Measurements from ENCODE around the gene NUBP2.

Gene NUBP2

DNA sequence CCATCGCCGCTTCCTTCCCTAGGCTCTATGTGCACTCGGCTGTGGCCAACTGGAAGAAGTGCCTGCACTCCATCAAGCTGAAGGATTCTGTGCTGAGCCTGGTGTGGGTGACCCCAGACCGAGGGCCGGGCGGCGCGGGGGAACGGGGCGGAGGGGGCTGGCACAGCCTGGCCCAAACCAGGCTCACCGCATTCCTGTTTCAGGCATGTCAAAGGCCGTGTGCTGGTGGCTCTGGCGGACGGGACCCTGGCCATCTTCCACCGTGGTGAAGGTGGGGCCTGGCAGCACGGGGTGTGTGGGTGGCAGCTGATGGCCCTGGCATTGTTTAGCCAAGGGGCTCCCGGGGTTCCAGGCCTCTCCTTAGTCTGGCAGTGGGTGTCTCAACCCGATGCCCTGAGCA is 16.1 kb upstream of the NUBP2 start:
- Histone ChIP-seq H3K27ac (ENCODE audit: extremely low read depth, low read depth, low read length) (no peak overlapping the region), H3K9me3 (ENCODE audit: control insufficient read depth, insufficient read depth, low read depth, low read length) (no peaks in the 10 kb centered on the region), H3K4me3 (ENCODE audit: low read depth, low read length) (no peak overlapping the region), H3K36me3 (ENCODE audit: control insufficient read depth in 2 of 2, insufficient read depth in 1 of 2, low read length in 2 of 2) (peaks cover 0 to 87% of the 10 kb centered on the region in 2 experiments; a peak in 1 of 3 replicates), H3K4me1 (ENCODE audit: control insufficient read depth, insufficient read depth, low read length) (peaks cover 3% of the 10 kb centered on the region; the same call in 1 of the 2 replicates)
- CTCF ChIA-PET, result no interaction called here
- POLR2A ChIA-PET, result no interaction called here
- TF ChIP-seq ZFHX2 (tag by site-specific recombination; conservative IDR thresholded peaks at IDR 0.05) (peak; percentile 38), ZNF23 (tag by site-specific recombination; IDR thresholded peaks at IDR 0.05; ENCODE audit: borderline replicate concordance) (no peak)

GRCh38 chr16:1767116-1767994 is 15.4 kb upstream of the NUBP2 start:
- Histone ChIP-seq H3K4me3 (ENCODE audit: low read depth, low read length) (no peak overlapping the region), H3K4me1 (ENCODE audit: control insufficient read depth, insufficient read depth, low read length) (peaks cover 3% of the 10 kb centered on the region; the same call in 1 of the 2 replicates), H3K9me3 (ENCODE audit: control insufficient read depth, insufficient read depth, low read depth, low read length) (no peaks in the 10 kb centered on the region), H3K36me3 (ENCODE audit: control insufficient read depth in 2 of 2, insufficient read depth in 1 of 2, low read length in 2 of 2) (peaks cover 0 to 87% of the 10 kb centered on the region in 2 experiments; a peak in 1 of 3 replicates), H3K27ac (ENCODE audit: extremely low read depth, low read depth, low read length) (no peak overlapping the region)
- ChIA-PET CTCF (no interaction called here), POLR2A (interaction anchor here (1.7 to 6.0 kb wide), 2 partner anchors 14 to 61 kb away, joined by 5 to 113 read pairs; partner anchors contain the start of genes MAPK8IP3, NUBP2 and SPSB3)
- TF ChIP-seq ZNF692 (tag by site-specific recombination; IDR thresholded peaks at IDR 0.05), result 0 out of 2 replicates have a peak, but pooled peaks have one; percentile 22
- TF ChIP-seq BCL11B (tag by site-specific recombination; IDR thresholded peaks at IDR 0.05; ENCODE audit: low read depth), result peak; percentile 68; the same call in 1 of the 2 replicates
- TF ChIP-seq ZNF10 (tag by site-specific recombination; IDR thresholded peaks at IDR 0.05), result peak; percentile 42; the same call in 1 of the 2 replicates
- no peak for TF ChIP-seq SALL2 (tag by site-specific recombination; IDR thresholded peaks at IDR 0.05; ENCODE audit: borderline replicate concordance)
- TF ChIP-seq KLF10 (tag by site-specific recombination; IDR thresholded peaks at IDR 0.05), result no peak

DNA sequence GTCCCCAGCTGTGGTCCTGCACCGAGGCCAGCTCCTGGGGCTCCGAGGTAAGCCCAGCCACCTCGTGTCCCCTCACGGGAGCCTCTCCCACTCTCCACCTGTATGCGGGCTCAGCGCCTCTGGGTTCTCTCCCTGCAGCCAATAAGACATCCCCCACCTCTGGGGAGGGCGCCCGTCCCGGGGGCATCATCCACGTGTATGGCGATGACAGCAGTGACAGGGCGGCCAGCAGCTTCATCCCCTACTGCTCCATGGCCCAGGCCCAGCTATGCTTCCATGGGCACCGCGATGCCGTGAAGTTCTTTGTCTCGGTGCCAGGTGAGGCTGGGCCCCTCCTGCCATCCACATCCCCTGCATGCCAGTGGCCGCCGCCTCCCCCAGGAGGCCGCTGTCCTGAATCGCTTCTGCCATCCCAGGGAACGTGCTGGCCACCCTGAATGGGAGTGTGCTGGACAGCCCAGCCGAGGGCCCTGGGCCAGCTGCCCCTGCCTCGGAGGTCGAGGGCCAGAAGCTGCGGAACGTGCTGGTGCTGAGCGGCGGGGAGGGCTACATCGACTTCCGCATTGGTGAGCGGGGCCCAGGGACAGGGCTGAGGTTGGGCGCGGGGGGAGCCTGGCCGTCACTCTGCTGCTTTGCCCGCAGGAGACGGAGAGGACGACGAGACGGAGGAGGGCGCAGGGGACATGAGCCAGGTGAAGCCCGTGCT is 14.5 kb upstream of the NUBP2 start:
- ChIA-PET CTCF (no interaction called here), POLR2A (interaction anchor here (0.5 to 6.0 kb wide), 3 partner anchors 13 to 62 kb away, joined by 3 to 113 read pairs (median 5); partner anchors contain the start of genes MAPK8IP3, NUBP2 and SPSB3)
- Histone ChIP-seq H3K9me3 (ENCODE audit: control insufficient read depth, insufficient read depth, low read depth, low read length) (no peaks in the 10 kb centered on the region), H3K36me3 (ENCODE audit: control insufficient read depth in 2 of 2, insufficient read depth in 1 of 2, low read length in 2 of 2) (peaks cover 0 to 80% of the 10 kb centered on the region in 2 experiments; a peak in 1 of 3 replicates), H3K4me1 (ENCODE audit: control insufficient read depth, insufficient read depth, low read length) (peaks cover 3% of the 10 kb centered on the region; the same call in 1 of the 2 replicates), H3K27ac (ENCODE audit: extremely low read depth, low read depth, low read length) (no peak overlapping the region), H3K4me3 (ENCODE audit: low read depth, low read length) (no peak overlapping the region)
- TF ChIP-seq ZNF660 (tag by site-specific recombination; IDR thresholded peaks at IDR 0.05) (no peak), PATZ1 (tag by site-specific recombination; IDR thresholded peaks at IDR 0.05) (peak; percentile 26; the same call in 1 of the 2 replicates), HIC1 (tag by site-specific recombination; IDR thresholded peaks at IDR 0.05) (peak; percentile 69), ZNF600 (tag by site-specific recombination; IDR thresholded peaks at IDR 0.05) (0 out of 2 replicates have a peak, but pooled peaks have one; percentile 71), GLIS2 (tag by site-specific recombination; IDR thresholded peaks at IDR 0.05) (0 out of 2 replicates have a peak, but pooled peaks have one; percentile 28), ZNF670 (tag by site-specific recombination; IDR thresholded peaks at IDR 0.05; ENCODE audit: low read depth) (no peak)
- TF ChIP-seq, protein P1, sequence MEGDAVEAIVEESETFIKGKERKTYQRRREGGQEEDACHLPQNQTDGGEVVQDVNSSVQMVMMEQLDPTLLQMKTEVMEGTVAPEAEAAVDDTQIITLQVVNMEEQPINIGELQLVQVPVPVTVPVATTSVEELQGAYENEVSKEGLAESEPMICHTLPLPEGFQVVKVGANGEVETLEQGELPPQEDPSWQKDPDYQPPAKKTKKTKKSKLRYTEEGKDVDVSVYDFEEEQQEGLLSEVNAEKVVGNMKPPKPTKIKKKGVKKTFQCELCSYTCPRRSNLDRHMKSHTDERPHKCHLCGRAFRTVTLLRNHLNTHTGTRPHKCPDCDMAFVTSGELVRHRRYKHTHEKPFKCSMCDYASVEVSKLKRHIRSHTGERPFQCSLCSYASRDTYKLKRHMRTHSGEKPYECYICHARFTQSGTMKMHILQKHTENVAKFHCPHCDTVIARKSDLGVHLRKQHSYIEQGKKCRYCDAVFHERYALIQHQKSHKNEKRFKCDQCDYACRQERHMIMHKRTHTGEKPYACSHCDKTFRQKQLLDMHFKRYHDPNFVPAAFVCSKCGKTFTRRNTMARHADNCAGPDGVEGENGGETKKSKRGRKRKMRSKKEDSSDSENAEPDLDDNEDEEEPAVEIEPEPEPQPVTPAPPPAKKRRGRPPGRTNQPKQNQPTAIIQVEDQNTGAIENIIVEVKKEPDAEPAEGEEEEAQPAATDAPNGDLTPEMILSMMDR (tag by site-specific recombination; IDR thresholded peaks at IDR 0.05), result no peak

All from HEK293 (cell line).